CD1c-positive myeloid dendritic cell (primary cell): ENCODE data around the gene TCP11.

Experiments used
- DNase-seq: peaks from one replicate; pipeline ENCODE4 v3.0.0-alpha.2; 2016; ENCODE audit errors: extremely low spot score

TCP11 gene

DNA sequence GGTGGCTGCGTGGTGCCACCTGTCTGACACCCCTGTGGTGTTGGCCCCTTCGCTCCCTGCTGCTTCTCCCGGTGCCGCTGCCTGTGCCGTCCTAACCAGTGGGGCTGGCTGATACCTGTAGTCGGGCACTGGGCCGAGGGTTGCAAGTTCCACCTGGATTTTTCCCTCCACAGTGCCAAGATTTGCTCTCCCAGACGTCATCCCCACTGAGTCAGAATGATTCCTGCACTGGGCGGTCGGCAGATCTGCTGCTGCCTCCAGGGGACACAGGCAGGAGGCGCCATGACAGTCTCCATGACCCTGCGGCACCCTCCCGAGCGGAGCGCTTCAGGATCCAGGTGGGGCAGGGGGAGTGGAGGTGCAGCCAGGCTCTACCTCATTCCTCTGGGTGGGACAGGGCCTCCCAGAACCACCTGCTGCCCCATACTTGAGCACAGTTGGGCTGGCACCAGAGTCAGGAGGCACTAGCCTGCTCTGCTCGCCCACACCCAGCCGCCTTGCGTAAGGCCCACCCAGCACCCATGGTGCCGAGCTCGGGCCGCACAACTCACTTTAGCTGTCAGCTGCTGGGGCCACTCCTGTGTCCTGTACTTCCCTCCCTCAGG, 60.2 kb downstream of the TCP11 start:
- no peak for DNase-seq

DNA sequence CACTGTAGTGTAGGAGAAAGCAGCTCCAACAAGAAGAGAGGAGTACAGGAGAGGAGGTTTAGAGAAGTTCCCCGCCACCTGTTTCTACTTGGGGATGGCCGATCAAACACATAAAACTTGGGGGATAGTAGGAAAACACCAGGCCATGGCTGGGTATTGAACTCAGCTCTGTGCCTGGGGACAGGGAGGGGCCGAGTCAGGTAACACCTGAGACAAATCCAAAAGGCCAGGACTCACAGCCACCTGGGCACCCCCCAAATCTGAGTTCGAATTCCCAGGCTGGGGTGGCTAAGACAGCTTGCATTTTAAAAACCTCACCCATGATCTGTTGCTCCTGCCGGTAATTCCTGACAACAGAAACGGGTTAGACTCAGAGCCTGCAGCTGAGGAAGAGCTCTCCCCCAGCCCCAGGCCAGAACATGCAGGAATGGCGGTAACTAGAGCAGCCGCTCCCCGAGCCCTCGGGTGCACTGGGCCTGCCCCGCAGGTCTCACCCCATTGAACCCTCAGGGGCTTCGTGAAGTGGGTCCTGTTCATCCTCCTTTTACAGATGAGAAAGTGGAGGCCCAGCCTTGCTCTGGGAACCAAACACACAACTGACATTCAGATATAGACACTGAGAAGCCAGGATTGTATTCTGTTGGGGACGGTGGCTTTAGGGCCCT, 61.0 kb downstream of the TCP11 start:
- DNase-seq, result no peak

DNA sequence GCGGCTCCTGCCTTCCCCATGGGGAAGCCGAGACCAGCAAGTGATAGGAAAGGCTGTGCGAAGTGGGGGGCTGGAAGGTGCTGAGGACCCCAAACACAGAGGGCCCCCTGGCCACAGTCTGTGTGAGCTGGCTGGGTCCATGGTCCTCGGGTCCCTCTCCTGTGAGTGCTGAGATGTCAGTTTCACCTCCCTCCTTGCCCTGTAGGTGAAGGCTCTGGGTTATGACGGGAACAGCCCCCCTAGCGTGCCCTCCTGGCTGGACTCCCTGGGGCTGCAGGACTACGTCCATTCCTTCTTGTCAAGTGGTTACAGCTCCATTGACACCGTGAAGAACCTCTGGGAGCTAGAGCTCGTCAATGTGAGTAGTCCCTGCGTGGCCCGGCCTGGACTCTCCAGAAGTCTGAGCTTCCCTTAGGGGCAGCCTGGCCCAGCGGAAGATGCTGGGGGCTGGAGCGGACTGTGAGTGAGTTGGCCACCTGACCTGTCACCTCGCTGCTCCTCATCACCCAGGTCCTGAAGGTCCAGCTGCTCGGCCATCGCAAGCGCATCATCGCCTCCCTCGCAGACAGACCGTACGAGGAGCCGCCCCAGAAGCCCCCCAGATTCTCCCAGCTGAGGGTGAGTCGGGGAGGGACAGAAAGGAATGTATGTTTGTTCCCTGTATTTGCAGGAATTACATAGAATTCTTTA, 61.7 kb downstream of the TCP11 start:
- DNase-seq, result no peak

- DNase-seq, result no peak
Measured at GRCh38 chr6:35078896-35079295, 62.2 kb downstream of the TCP11 start.

DNA sequence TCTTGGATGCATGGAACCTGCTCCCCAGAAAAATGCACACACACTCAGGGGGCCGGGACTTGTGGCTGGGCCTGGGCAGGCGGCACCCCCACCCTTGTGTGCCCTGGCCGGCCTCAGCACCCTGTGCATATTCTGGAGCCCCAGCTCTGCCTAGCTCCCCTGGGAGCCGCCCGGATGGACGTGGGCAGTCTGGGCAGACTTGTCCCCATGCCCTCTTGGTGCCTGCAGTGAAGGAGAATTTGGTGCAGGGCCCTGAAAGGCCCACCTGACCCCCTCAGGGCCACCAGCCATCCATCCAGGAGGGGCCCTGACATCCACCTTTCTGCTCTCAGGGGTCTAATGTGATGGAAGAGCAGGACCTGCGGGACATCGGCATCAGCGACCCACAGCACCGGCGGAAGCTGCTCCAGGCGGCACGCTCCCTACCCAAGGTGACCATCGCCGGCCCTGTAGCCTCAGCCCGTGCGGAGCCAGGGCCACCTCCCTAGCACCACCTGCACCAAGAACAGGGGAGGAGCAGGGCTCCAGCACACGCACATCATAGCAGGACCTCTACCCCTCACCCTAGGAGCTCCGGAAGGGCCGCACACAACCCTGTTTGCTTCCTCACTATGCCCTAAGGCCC, 62.8 kb downstream of the TCP11 start:
- DNase-seq, result no peak

GRCh38 chr6:35077713-35078105, 63.4 kb downstream of the TCP11 start:
- no peak for DNase-seq

DNA sequence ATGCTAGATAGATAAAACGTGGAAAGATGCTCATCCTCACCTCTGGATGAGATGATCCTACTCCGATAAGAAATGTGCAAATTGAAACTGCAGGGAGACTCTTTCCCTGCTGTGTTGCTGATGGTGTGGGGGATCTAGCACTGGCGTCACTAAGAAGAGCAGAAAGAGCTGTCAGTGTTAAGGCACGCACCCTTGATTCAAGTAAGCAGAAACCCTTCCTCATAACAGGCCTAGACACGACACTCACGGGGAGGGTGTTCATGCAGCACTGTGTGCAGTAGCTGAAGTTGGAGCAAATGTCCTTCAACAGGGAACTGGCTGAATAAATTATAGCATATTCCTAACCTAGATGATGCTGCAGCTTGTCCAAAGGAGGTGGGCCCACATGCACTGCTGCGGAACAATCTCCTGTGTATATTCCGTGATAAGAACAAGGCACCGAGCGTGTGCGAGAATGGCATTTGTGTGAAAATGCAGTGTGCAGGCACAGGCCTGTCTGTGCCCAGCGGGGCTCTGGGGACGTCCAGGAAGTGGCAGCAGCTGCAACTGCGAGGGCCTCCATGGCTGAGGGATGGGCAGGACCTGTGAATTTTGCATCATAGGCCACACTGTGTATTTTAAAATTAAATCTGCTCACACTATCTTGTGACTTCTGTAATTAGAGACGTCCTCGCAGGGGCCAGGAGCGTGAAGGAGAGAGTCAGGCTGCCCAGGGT, 64.0 kb downstream of the TCP11 start:
- DNase-seq, result no peak

GRCh38 chr6:35073766-35074471, 67.2 kb downstream of the TCP11 start:
- no peak for DNase-seq

- DNase-seq, result no peak
Measured at GRCh38 chr6:35073211-35073610, 67.9 kb downstream of the TCP11 start.

- no peak for DNase-seq
Measured at GRCh38 chr6:35072698-35073055, 68.5 kb downstream of the TCP11 start.

DNA sequence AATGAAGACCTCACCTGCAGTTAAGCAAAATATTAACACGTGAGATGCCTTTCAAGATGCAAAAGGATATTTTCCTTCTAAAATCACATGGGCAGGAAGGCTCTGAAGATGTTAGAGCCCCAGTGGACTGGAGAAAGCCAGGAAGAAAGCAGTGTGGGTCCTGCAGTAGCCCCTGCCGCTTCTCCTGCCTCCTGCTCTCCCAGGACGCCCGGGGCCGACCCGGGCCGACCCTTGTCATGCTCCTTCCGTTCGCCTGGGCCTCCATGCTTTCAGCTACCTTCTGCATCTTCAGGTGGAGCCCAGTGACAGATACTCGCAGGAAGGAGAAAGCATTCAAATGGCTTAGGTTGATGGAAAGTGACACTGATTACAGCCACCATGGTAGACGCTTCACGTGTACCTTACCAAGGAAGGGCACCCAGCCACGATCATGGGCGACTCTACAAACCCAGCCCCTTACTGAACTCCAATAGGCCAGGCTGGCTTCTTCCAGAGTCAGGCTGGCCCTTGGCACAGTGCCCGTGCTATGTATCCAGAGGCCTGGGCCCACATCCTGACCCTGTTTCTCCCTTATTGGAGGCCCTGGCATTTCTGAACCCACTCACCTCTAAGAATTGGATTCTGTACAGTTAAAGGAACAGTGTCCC, 69.0 kb downstream of the TCP11 start:
- DNase-seq, result no peak

GRCh38 chr6:35071347-35071994, 69.7 kb downstream of the TCP11 start:
- DNase-seq, result no peak

GRCh38 chr6:35070111-35070510, 71.0 kb downstream of the TCP11 start:
- no peak for DNase-seq

- no peak for DNase-seq
Measured at GRCh38 chr6:35069262-35069661, 71.9 kb downstream of the TCP11 start.

DNA sequence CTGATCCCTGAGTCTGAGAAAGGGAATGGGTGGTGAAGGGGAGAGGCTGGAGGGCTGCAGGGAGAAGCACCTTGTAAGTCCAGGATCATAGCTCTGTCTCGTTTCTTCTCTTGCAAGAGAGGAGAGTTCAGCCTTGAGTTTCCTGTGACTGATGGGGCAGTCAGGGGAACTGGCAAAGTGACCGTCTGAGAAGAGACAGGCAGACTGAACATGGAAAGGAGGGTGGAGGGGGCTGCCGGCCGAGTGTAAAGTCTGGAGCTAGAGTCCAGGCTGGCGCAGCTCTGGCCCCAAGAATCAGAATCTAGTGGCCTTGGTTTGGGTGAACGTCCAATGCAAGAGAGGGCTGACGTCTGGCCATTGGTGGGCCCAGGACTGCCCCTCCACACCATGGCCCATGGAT, 72.5 kb downstream of the TCP11 start:
- no peak for DNase-seq

GRCh38 chr6:35068206-35068605, 72.9 kb downstream of the TCP11 start:
- DNase-seq, result no peak
